Thoracic aorta (tissue), 2 donors: Measurements from ENCODE around the gene TJP1. TPM values are rescaled to one million over a fixed set of nuclear protein-coding genes. Genes with fewer than 3 reads are reported as not detected.
"Not testable (repeated sequence)": the region's sequence is repeated elsewhere in the genome, so short reads cannot be mapped to it uniquely, and the experiment has no call there.

Experiments used
- ATAC-seq: fragments of 150-250 bp; one replicate; pipeline ENCODE4 v1.8.0; 2017; ENCODE audit warnings: low read depth; ENCODE audit not compliant: insufficient number of reproducible peaks, low FRiP score
- DNase-seq: peaks from one replicate; pipeline ENCODE4 v3.0.0-alpha.2; 2020; ENCODE audit warnings: low spot score
- H3K27ac ChIP-seq, 2 donors: fragments of 200-600 bp; sonication (generic); 1 replicate in 1 of 2; 2 replicates in 1 of 2; pipeline ENCODE4 v1.5.1; 2016; ENCODE audit warnings: mild to moderate bottlenecking in 2 of 2, moderate library complexity in 2 of 2
- H3K27me3 ChIP-seq: fragments of 200-600 bp; sonication (generic); replicated peaks from 2 replicates; pipeline ENCODE4 v1.6.0; 2016; ENCODE audit warnings: mild to moderate bottlenecking; ENCODE audit not compliant: insufficient read depth
- H3K36me3 ChIP-seq: fragments of 200-600 bp; sonication (generic); one replicate; pipeline ENCODE4 v1.5.1; 2016
- H3K4me1 ChIP-seq, 2 donors: fragments of 200-600 bp; sonication (generic); 1 replicate in 1 of 2; 2 replicates in 1 of 2; pipeline versions ENCODE4 v1.5.1 to v1.6.0; 2016; ENCODE audit warnings: low read depth in 2 of 2, mild to moderate bottlenecking in 1 of 2; ENCODE audit not compliant: control insufficient read depth in 1 of 2
- H3K4me3 ChIP-seq: fragments of 200-600 bp; sonication (generic); 2 replicates; pipeline ENCODE4 v1.5.1; 2016; ENCODE audit warnings: mild to moderate bottlenecking
- H3K9me3 ChIP-seq: fragments of 200-600 bp; sonication (generic); 2 replicates; pipeline ENCODE4 v1.5.1; 2016
- total RNA-seq, 2 donors: library from RNA; depleted of rRNA; stranded (reverse); fragments of >200 nt; gene quantifications; one replicate each; pipeline versions ENCODE4 v1.1.0 to v1.2.3, GENCODE V29; 2016
- TF ChIP-seq, protein P1 (sequence below): fragments of 200-600 bp; sonication (generic); IDR thresholded peaks from one replicate; pipeline ENCODE4 v1.5.1; 2019; ENCODE audit warnings: antibody characterized with exemption

The TJP1 gene
- total RNA-seq, 2 donors from 2014 or later = 78.4 to 146 TPM

DNA sequence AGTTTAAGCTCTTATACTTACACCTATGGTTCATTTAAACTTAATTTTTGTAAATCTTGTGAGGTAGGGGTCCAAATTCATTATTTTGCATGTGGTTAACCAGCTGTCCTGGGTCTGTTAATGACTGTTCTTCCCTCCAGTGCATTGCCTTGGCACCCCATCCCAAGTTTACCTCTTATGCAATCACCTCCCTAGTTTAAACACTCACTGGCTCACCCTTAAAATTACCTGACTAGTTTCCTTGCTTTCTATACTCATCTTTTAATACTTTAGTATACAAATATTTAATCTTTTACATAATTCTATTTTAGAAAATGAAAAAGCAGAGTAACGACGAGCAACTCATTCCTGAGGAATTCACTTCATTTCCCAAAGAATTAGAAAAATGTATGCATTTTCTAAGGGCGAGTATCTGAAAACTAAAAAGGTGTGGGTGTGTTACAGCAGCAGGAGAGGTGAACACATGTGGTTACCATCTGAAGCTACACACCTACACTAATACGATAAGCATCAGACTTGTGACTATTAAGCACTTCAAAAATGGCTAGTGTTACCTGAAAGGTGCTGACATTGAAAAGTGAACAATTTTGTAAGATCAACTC, 33.7 kb downstream of the TJP1 start:
- Histone ChIP-seq H3K4me1 (peaks cover 14 to 19% of the 10 kb centered on the region in 2 donors), H3K4me3 (no peak overlapping the region), H3K27me3 (no peaks in the 10 kb centered on the region), H3K27ac (no peak overlapping the region), H3K36me3 (peaks cover 3% of the 10 kb centered on the region), H3K9me3 (no peaks in the 10 kb centered on the region)
- ATAC-seq (no peak), DNase-seq (no peak)
- TF ChIP-seq, protein P1, sequence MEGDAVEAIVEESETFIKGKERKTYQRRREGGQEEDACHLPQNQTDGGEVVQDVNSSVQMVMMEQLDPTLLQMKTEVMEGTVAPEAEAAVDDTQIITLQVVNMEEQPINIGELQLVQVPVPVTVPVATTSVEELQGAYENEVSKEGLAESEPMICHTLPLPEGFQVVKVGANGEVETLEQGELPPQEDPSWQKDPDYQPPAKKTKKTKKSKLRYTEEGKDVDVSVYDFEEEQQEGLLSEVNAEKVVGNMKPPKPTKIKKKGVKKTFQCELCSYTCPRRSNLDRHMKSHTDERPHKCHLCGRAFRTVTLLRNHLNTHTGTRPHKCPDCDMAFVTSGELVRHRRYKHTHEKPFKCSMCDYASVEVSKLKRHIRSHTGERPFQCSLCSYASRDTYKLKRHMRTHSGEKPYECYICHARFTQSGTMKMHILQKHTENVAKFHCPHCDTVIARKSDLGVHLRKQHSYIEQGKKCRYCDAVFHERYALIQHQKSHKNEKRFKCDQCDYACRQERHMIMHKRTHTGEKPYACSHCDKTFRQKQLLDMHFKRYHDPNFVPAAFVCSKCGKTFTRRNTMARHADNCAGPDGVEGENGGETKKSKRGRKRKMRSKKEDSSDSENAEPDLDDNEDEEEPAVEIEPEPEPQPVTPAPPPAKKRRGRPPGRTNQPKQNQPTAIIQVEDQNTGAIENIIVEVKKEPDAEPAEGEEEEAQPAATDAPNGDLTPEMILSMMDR = no peak

DNA sequence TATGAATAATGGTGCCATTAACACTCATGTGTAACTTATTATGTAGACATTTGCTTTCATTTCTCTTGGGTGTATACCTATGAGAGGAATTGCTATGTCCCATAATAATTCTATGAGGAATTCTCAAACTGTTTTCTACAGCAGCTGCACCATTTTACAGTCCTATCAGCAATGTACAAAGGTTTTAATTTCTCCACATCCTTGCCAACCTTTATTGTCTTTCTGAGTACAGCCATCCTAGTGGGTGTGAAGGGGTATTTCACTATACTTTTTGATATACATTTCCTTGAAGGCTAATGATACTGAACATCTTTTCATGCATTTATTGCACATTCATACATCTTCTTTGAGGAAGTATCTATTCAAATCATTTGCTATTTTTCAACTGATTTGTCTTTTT, 34.5 kb downstream of the TJP1 start:
- ATAC-seq = no peak
- peaks cover 14 to 19% of the 10 kb centered on the region in 2 donors for H3K4me1 ChIP-seq
- H3K4me3 ChIP-seq = no peak overlapping the region
- H3K27ac ChIP-seq = no peak overlapping the region
- H3K27me3 ChIP-seq = no peaks in the 10 kb centered on the region
- no peaks in the 10 kb centered on the region for H3K9me3 ChIP-seq
- no peaks in the 10 kb centered on the region for H3K36me3 ChIP-seq
- TF ChIP-seq, protein P1 = no peak
- no peak for DNase-seq

DNA sequence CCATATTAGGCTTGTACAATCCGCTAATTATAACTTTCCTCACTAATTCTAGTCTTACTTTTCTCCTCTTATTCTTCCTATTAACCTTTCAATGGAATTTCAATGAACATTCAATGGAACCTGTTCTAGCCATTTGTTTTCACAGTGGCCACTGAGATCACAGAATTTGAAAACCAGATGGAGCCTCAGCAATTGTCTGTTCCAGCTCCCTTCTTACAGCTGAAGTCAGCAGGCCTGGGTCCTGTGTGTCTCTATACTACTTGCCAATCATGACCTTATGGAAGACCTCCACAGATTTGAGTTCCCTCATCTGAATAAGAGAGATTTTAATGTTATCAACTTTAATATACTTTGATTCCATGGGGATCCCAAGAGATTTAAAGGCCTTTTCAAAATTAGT, 36.6 kb downstream of the TJP1 start:
- Histone ChIP-seq H3K27me3 (no peaks in the 10 kb centered on the region), H3K4me1 (peaks cover 14 to 19% of the 10 kb centered on the region in 2 donors), H3K36me3 (no peaks in the 10 kb centered on the region), H3K27ac (no peak overlapping the region), H3K9me3 (no peaks in the 10 kb centered on the region), H3K4me3 (no peak overlapping the region)
- DNase-seq = no peak
- TF ChIP-seq, protein P1 = no peak
- ATAC-seq = no peak

DNA sequence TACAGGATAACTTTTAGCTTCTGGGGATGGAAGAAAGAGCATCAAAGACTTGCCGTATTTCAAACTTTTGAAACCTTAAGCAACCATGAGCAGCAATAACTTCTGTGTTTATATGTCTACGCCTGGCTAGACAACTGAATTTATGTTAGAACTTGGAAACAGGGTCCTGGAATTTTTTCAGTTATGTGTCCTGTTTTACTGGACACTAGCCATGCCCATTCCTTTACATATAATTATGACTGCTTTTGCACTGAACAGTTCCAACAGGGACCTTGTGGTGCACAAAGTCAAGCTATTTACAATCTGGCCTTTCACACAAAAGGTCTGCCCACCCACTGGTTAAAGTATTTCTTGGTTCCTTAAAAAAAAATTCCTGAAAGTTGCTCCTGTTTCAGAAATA, 37.1 kb downstream of the TJP1 start:
- Histone ChIP-seq H3K4me1 (peaks cover 14 to 19% of the 10 kb centered on the region in 2 donors), H3K36me3 (no peaks in the 10 kb centered on the region), H3K9me3 (no peaks in the 10 kb centered on the region), H3K27me3 (no peaks in the 10 kb centered on the region), H3K4me3 (no peak overlapping the region), H3K27ac (no peak overlapping the region)
- DNase-seq (no peak), ATAC-seq (no peak)
- TF ChIP-seq, protein P1 = no peak

DNA sequence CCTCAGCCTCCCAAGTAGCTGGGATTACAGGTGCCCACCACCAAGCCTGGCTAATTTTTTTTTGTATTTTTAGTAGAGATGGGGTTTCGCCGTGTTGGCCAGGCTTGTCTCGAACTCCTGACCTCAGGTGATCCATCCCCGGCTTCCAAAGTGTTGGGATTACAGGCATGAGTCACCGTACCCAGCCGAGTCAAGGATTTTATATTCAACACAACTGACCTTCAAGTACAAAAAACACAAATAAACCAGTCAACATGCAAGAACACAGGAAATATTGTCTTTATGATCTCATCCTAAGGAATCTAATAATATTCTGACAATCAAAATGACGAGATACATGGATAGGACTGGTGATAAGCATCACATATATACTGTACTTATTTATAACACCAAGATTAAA, 37.9 kb downstream of the TJP1 start:
- Histone ChIP-seq H3K4me1 (peaks cover 14 to 21% of the 10 kb centered on the region in 2 donors), H3K27me3 (no peaks in the 10 kb centered on the region), H3K27ac (no peak overlapping the region), H3K36me3 (no peaks in the 10 kb centered on the region), H3K9me3 (no peaks in the 10 kb centered on the region), H3K4me3 (no peak overlapping the region)
- no peak for DNase-seq
- ATAC-seq = no peak
- TF ChIP-seq, protein P1 = no peak

DNA sequence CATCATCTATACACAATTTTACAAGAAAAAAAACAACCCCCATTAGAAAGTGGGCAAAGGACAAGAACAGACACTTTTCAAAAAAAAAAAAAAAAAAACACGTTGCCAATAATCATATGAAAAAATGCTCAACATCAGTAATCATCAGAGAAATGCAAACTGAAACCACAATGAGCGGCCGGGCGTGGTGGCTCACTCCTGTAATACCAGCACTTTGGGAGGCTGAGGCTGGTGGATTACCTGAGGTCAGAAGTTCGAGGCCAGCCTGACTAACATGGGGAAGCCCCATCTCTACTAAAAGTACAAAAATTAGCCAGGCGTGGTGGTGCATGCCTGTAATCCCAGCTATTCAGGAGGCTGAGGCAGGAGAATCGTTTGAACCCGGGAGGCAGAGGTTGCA, 39.5 kb downstream of the TJP1 start:
- H3K36me3 ChIP-seq, H3K27ac ChIP-seq, DNase-seq, H3K9me3 ChIP-seq, H3K4me3 ChIP-seq, H3K27me3 ChIP-seq, ATAC-seq: not testable (repeated sequence)
- H3K4me1 ChIP-seq = peaks cover 14 to 31% of the 10 kb centered on the region in 2 donors
